ENCODE results near the gene CHEK2.
"Not testable (repeated sequence)": the region's sequence is repeated elsewhere in the genome, so short reads cannot be mapped to it uniquely, and the experiment has no call there.

Gene CHEK2

GRCh38 chr22:28682966-28683365 is 58.7 kb downstream of the CHEK2 start:
- not testable (repeated sequence) for DNase-seq

- DNase-seq: not testable (repeated sequence)
These were observed 60.7 kb downstream of the CHEK2 start for GRCh38 chr22:28680813-28681490.

GRCh38 chr22:28679611-28680287 is 61.9 kb downstream of the CHEK2 start, which contains the start of gene TTC28:
Gene TTC28 (minus strand): TSS chr22:28679840. CDS start chr22:28679723, 117 bp downstream.
- DNase-seq: not testable (repeated sequence)

GRCh38 chr22:28678778-28679610 is 62.6 kb downstream of the CHEK2 start:
- DNase-seq: not testable (repeated sequence)

- DNase-seq: not testable (repeated sequence)
These were observed 63.5 kb downstream of the CHEK2 start for GRCh38 chr22:28678170-28678569.

GRCh38 chr22:28674121-28674563 is 67.5 kb downstream of the CHEK2 start:
- no peak for DNase-seq

- DNase-seq: no peak
These were observed 70.9 kb downstream of the CHEK2 start for GRCh38 chr22:28670756-28671155.

- DNase-seq: no peak
These were observed 71.5 kb downstream of the CHEK2 start for GRCh38 chr22:28670161-28670560.

GRCh38 chr22:28669387-28669786 is 72.2 kb downstream of the CHEK2 start:
- DNase-seq: no peak

- not testable (repeated sequence) for DNase-seq
These were observed 78.1 kb downstream of the CHEK2 start for GRCh38 chr22:28663569-28663942.

- DNase-seq: no peak
These were observed 83.2 kb downstream of the CHEK2 start for GRCh38 chr22:28658448-28658847.

- no peak for DNase-seq
These were observed 85.4 kb downstream of the CHEK2 start for GRCh38 chr22:28656181-28656580.

- no peak for DNase-seq
These were observed 91.2 kb downstream of the CHEK2 start for GRCh38 chr22:28650463-28650862.

- DNase-seq: no peak
These were observed 92.8 kb downstream of the CHEK2 start for GRCh38 chr22:28648792-28649191.

GRCh38 chr22:28647216-28647615 is 94.4 kb downstream of the CHEK2 start:
- DNase-seq: no peak

- DNase-seq: no peak
These were observed 102.3 kb downstream of the CHEK2 start for GRCh38 chr22:28639321-28639720.

Measured in activated CD4-positive, alpha-beta T cell treated with anti-CD3 and anti-CD28 coated beads for 1 hour (primary cell).